Middle frontal gyrus (tissue), 1 donor: ENCODE data around the gene SLC22A23.
A peak's percentile ranks its signal among the peaks of the same experiment; 100 is the strongest.

ENCODE experiments used
- DNase-seq: peaks from one replicate; pipeline ENCODE4 v3.0.0-alpha.2; 2015; ENCODE audit warnings: low spot score; ENCODE audit errors: extremely low spot score

SLC22A23 gene

GRCh38 chr6:3371222-3371949 lies 85.5 kb downstream of the SLC22A23 start:
- DNase-seq = no peak

GRCh38 chr6:3370361-3371221 lies 86.3 kb downstream of the SLC22A23 start:
- no peak for DNase-seq

GRCh38 chr6:3369985-3370360 lies 86.9 kb downstream of the SLC22A23 start:
- DNase-seq = no peak

- no peak for DNase-seq
Observed at GRCh38 chr6:3368685-3369084, 88.2 kb downstream of the SLC22A23 start.

GRCh38 chr6:3367630-3368029 lies 89.2 kb downstream of the SLC22A23 start:
- no peak for DNase-seq

GRCh38 chr6:3366596-3367413 lies 90.0 kb downstream of the SLC22A23 start:
- DNase-seq = no peak

GRCh38 chr6:3364391-3364790 lies 92.5 kb downstream of the SLC22A23 start:
- DNase-seq = no peak

- DNase-seq = no peak
Observed at GRCh38 chr6:3363296-3364025, 93.4 kb downstream of the SLC22A23 start.

GRCh38 chr6:3361312-3362037 lies 95.4 kb downstream of the SLC22A23 start:
- DNase-seq = no peak

GRCh38 chr6:3360727-3361045 lies 96.2 kb downstream of the SLC22A23 start:
- DNase-seq = no peak

- DNase-seq = no peak
Observed at GRCh38 chr6:3359973-3360726, 96.7 kb downstream of the SLC22A23 start.

GRCh38 chr6:3359101-3359752 lies 97.6 kb downstream of the SLC22A23 start:
- DNase-seq = no peak

- no peak for DNase-seq
Observed at GRCh38 chr6:3358413-3359100, 98.3 kb downstream of the SLC22A23 start.

GRCh38 chr6:3357678-3358077 lies 99.2 kb downstream of the SLC22A23 start:
- no peak for DNase-seq

- DNase-seq = no peak
Observed at GRCh38 chr6:3356824-3357420, 99.9 kb downstream of the SLC22A23 start.

GRCh38 chr6:3356056-3356823 lies 100.6 kb downstream of the SLC22A23 start:
- peak; percentile 62 for DNase-seq

GRCh38 chr6:3355358-3356055 lies 101.3 kb downstream of the SLC22A23 start:
- no peak for DNase-seq
